Upper lobe of left lung (tissue), 6 donors: ENCODE measurements around the gene ROGDI. TPM values are rescaled to one million over a fixed set of nuclear protein-coding genes. Genes with fewer than 3 reads are reported as not detected.
A peak's percentile ranks its signal among the peaks of the same experiment; 100 is the strongest.

Source experiments
- ATAC-seq, 2 donors: fragments of 200-7000 bp; cut with Tn5 transposase; one replicate each; pipeline ENCODE4 v1.9.1; 2022; ENCODE audit warnings: mild to moderate bottlenecking in 2 of 2, moderate library complexity in 2 of 2; ENCODE audit not compliant: low FRiP score in 2 of 2
- DNase-seq, 2 donors: peaks; one replicate each; pipeline ENCODE4 v3.0.0-alpha.2; 2019 to 2020
- H3K27ac ChIP-seq, 4 donors: fragments of 200-600 bp; sonication (generic); one replicate each; pipeline ENCODE4 v1.5.1; 2016 to 2019
- H3K27me3 ChIP-seq, 4 donors: fragments of 200-600 bp; sonication (generic); one replicate each; pipeline ENCODE4 v1.5.1; 2017 to 2019
- H3K36me3 ChIP-seq, 4 donors: fragments of 200-600 bp; sonication (generic); one replicate each; pipeline ENCODE4 v1.5.1; 2016 to 2019
- H3K4me1 ChIP-seq, 4 donors: fragments of 200-600 bp; sonication (generic); one replicate each; pipeline ENCODE4 v1.5.1; 2018 to 2019
- H3K4me3 ChIP-seq, 4 donors: fragments of 200-600 bp; sonication (generic); one replicate each; pipeline ENCODE4 v1.5.1; 2017 to 2019; ENCODE audit warnings: mild to moderate bottlenecking in 2 of 4, moderate library complexity in 1 of 4
- H3K9me3 ChIP-seq, 4 donors: fragments of 200-600 bp; sonication (generic); one replicate each; pipeline ENCODE4 v1.5.1; 2018 to 2019
- CTCF ChIP-seq, 6 experiments: fragments of 450-650 bp in 4 of 6; fragments of 200-600 bp in 2 of 6; sonication (generic) in 2 of 6; IDR thresholded peaks; one replicate each; pipeline ENCODE4 v1.5.1; 2016 to 2019; ENCODE audit warnings: antibody characterized with exemption in 6 of 6
- EP300 ChIP-seq, 4 donors: sonication (generic); formaldehyde crosslinking; IDR thresholded peaks; one replicate each; pipeline ENCODE4 v1.5.1; 2017; ENCODE audit warnings: antibody characterized with exemption in 4 of 4, control low read depth in 2 of 4
- POLR2A ChIP-seq, 4 donors: fragments of 450-650 bp; IDR thresholded peaks; one replicate each; pipeline ENCODE4 v1.5.1; 2016 to 2017; ENCODE audit warnings: antibody characterized with exemption in 4 of 4, mild to moderate bottlenecking in 2 of 4
- POLR2AphosphoS5 ChIP-seq, 2 donors: sonication (generic); formaldehyde crosslinking; IDR thresholded peaks; one replicate each; pipeline ENCODE4 v1.5.1; 2017; ENCODE audit warnings: antibody characterized with exemption in 2 of 2
- WGBS, 2 donors: methylation state at CpG; one replicate each; pipeline ENCODE4 v1.1.5; 2017 to 2018; 5-methylcytosine and 5-hydroxymethylcytosine counted together
- total RNA-seq, 6 donors: library from RNA; depleted of rRNA in 4 of 6; stranded (reverse); fragments of >200 nt in 4 of 6; gene quantifications; one replicate each; pipeline versions ENCODE4 v1.1.0 to v1.2.1, GENCODE V29; 2016 to 2021
- donor health status: DM: no; HTN: no; CAD: no; lungs with moderate emphysema.
- donor health status: DM: no; HTN: yes; CAD: no; lungs with severe emphysema.

Gene ROGDI
- total RNA-seq, 6 donors from 2014 or later = 19.2 to 59.7 (median 33.1) TPM

GRCh38 chr16:4798456-4798855 is 4.0 kb downstream of the ROGDI start:
- 96% methylated on average over 5 to 16 of the region's 16 CpGs for WGBS, 2 donors
- ATAC-seq = no peak

GRCh38 chr16:4797805-4798252 is 4.6 kb downstream of the ROGDI start:
- DNase-seq = no peak
- no peak for ATAC-seq
- Histone ChIP-seq H3K9me3 (no peaks in the 10 kb centered on the region), H3K4me3 (no peak overlapping the region), H3K36me3 (peaks cover 0 to 21% (median 9%) of the 10 kb centered on the region in 4 donors), H3K4me1 (peaks cover 9 to 22% (median 18%) of the 10 kb centered on the region in 4 donors), H3K27me3 (no peaks in the 10 kb centered on the region), H3K27ac (no peak overlapping the region)
- no peak for TF ChIP-seq CTCF (IDR thresholded peaks at IDR 0.05)
- no peak for TF ChIP-seq POLR2A (IDR thresholded peaks at IDR 0.05)
- no peak for TF ChIP-seq EP300 (IDR thresholded peaks at IDR 0.05)
- no peak for TF ChIP-seq POLR2AphosphoS5 (IDR thresholded peaks at IDR 0.05)
- WGBS, 2 donors = 94 to 98% methylated on average over 9 to 14 of the region's 22 CpGs

More at GRCh38 chr16:4798456-4798855, 4.0 kb downstream of the ROGDI start:
- H3K4me3 ChIP-seq = no peak overlapping the region
- no peak overlapping the region for H3K27ac ChIP-seq
- no peaks in the 10 kb centered on the region for H3K27me3 ChIP-seq
- H3K9me3 ChIP-seq = no peaks in the 10 kb centered on the region
- DNase-seq = no peak
- peaks cover 12 to 27% (median 24%) of the 10 kb centered on the region in 4 donors for H3K4me1 ChIP-seq
- TF ChIP-seq POLR2AphosphoS5 (IDR thresholded peaks at IDR 0.05) (no peak), CTCF (IDR thresholded peaks at IDR 0.05) (no peak), EP300 (IDR thresholded peaks at IDR 0.05) (no peak), POLR2A (IDR thresholded peaks at IDR 0.05) (no peak)
- H3K36me3 ChIP-seq = peaks cover 0 to 21% (median 9%) of the 10 kb centered on the region in 4 donors

- H3K27ac ChIP-seq = no peak overlapping the region
- ATAC-seq = no peak
- DNase-seq = no peak
- H3K4me1 ChIP-seq = peaks cover 9 to 22% (median 18%) of the 10 kb centered on the region in 4 donors
- H3K27me3 ChIP-seq = no peaks in the 10 kb centered on the region
- WGBS, 2 donors = 83 to 91% methylated on average over 15 to 21 of the region's 21 CpGs
- H3K4me3 ChIP-seq = no peak overlapping the region
- peaks cover 0 to 21% (median 9%) of the 10 kb centered on the region in 4 donors for H3K36me3 ChIP-seq
- TF ChIP-seq POLR2A (IDR thresholded peaks at IDR 0.05) = no peak
- no peak for TF ChIP-seq POLR2AphosphoS5 (IDR thresholded peaks at IDR 0.05)
- no peak for TF ChIP-seq CTCF (IDR thresholded peaks at IDR 0.05)
- TF ChIP-seq EP300 (IDR thresholded peaks at IDR 0.05) = no peak
- H3K9me3 ChIP-seq = no peaks in the 10 kb centered on the region
These were observed 5.2 kb downstream of the ROGDI start for GRCh38 chr16:4796982-4797804.

- WGBS, 2 donors = 85 to 92% methylated on average over 12 to 30 of the region's 30 CpGs
- Histone ChIP-seq H3K4me1 (peaks cover 2 to 12% (median 9%) of the 10 kb centered on the region in 4 donors), H3K9me3 (no peaks in the 10 kb centered on the region), H3K27me3 (no peaks in the 10 kb centered on the region), H3K4me3 (peak overlapping the region in 3 of 4 donors; percentile 25 to 43 (median 40)), H3K36me3 (peaks cover 0 to 21% (median 9%) of the 10 kb centered on the region in 4 donors), H3K27ac (peak overlapping the region in 1 of 4 donors; percentile 68)
- ATAC-seq = no peak
- DNase-seq = no peak
- TF ChIP-seq CTCF (IDR thresholded peaks at IDR 0.05) = no peak
- no peak for TF ChIP-seq POLR2A (IDR thresholded peaks at IDR 0.05)
- no peak for TF ChIP-seq EP300 (IDR thresholded peaks at IDR 0.05)
- no peak for TF ChIP-seq POLR2AphosphoS5 (IDR thresholded peaks at IDR 0.05)
These were observed 6.4 kb downstream of the ROGDI start for GRCh38 chr16:4795828-4796572.
